ENCODE results near the gene BFSP2. TPM values are rescaled to one million over a fixed set of nuclear protein-coding genes. Genes with fewer than 3 reads are reported as not detected.

BFSP2 gene
- total and polyA plus RNA-seq, 4 donors: 0.14 to 0.35 TPM; not detected in 2

- H3K27ac ChIP-seq (ENCODE audit: low read depth in 1 of 2, low read length in 1 of 2): no peak overlapping the region
- no peak overlapping the region for H3K9ac ChIP-seq (ENCODE audit: insufficient read depth in 1 of 2, low read length in 2 of 2)
- ATAC-seq (ENCODE audit: insufficient read depth, low FRiP score) (no peak), DNase-seq (no peak)
- H3K4me1 ChIP-seq (ENCODE audit: control insufficient read depth in 5 of 5, insufficient read depth in 5 of 5, low read length in 5 of 5): no peaks in the 10 kb centered on the region
- 91 to 96% methylated on average over 12 of the region's 12 CpGs for WGBS, 2 donors
- no peak overlapping the region for H3K4me3 ChIP-seq
- TF ChIP-seq CTCF (IDR thresholded peaks at IDR 0.05; ENCODE audit: control extremely low read depth, extremely low read depth): no peak
- no peaks in the 10 kb centered on the region for H3K36me3 ChIP-seq (ENCODE audit: control insufficient read depth in 4 of 4, insufficient read depth in 4 of 4, low read length in 4 of 4)
- no peaks in the 10 kb centered on the region for H3K27me3 ChIP-seq (ENCODE audit: control insufficient read depth in 3 of 3, insufficient read depth in 3 of 3, low read length in 2 of 3)
- H3K9me3 ChIP-seq (ENCODE audit: control insufficient read depth in 4 of 4, insufficient read depth in 3 of 4, low read length in 3 of 4): peaks cover 0 to 4% (median 2%) of the 10 kb centered on the region in 4 donors
Measured at GRCh38 chr3:133490468-133491351, 90.9 kb downstream of the BFSP2 start.

- ATAC-seq (ENCODE audit: insufficient read depth, low FRiP score) (no peak), DNase-seq (no peak)
- Histone ChIP-seq H3K4me1 (ENCODE audit: control insufficient read depth in 5 of 5, insufficient read depth in 5 of 5, low read length in 5 of 5) (no peaks in the 10 kb centered on the region), H3K9me3 (ENCODE audit: control insufficient read depth in 4 of 4, insufficient read depth in 3 of 4, low read length in 3 of 4) (peaks cover 0 to 3% (median 1%) of the 10 kb centered on the region in 4 donors), H3K4me3 (no peak overlapping the region), H3K9ac (ENCODE audit: insufficient read depth in 1 of 2, low read length in 2 of 2) (no peak overlapping the region), H3K36me3 (ENCODE audit: control insufficient read depth in 4 of 4, insufficient read depth in 4 of 4, low read length in 4 of 4) (no peaks in the 10 kb centered on the region), H3K27ac (ENCODE audit: low read depth in 1 of 2, low read length in 1 of 2) (no peak overlapping the region), H3K27me3 (ENCODE audit: control insufficient read depth in 3 of 3, insufficient read depth in 3 of 3, low read length in 2 of 3) (no peaks in the 10 kb centered on the region)
- 89 to 91% methylated on average over 3 of the region's 3 CpGs for WGBS, 2 donors
- no peak for TF ChIP-seq CTCF (IDR thresholded peaks at IDR 0.05; ENCODE audit: control extremely low read depth, extremely low read depth)
Measured at GRCh38 chr3:133491481-133492059, 91.7 kb downstream of the BFSP2 start.

- 92% methylated on average over 6 of the region's 6 CpGs for WGBS, 2 donors
- Histone ChIP-seq H3K36me3 (ENCODE audit: control insufficient read depth in 4 of 4, insufficient read depth in 4 of 4, low read length in 4 of 4) (no peaks in the 10 kb centered on the region), H3K4me3 (no peak overlapping the region), H3K4me1 (ENCODE audit: control insufficient read depth in 5 of 5, insufficient read depth in 5 of 5, low read length in 5 of 5) (no peaks in the 10 kb centered on the region), H3K9ac (ENCODE audit: insufficient read depth in 1 of 2, low read length in 2 of 2) (no peak overlapping the region), H3K9me3 (ENCODE audit: control insufficient read depth in 4 of 4, insufficient read depth in 3 of 4, low read length in 3 of 4) (no peaks in the 10 kb centered on the region), H3K27me3 (ENCODE audit: control insufficient read depth in 3 of 3, insufficient read depth in 3 of 3, low read length in 2 of 3) (no peaks in the 10 kb centered on the region), H3K27ac (ENCODE audit: low read depth in 1 of 2, low read length in 1 of 2) (no peak overlapping the region)
- no peak for TF ChIP-seq CTCF (IDR thresholded peaks at IDR 0.05; ENCODE audit: control extremely low read depth, extremely low read depth)
- ATAC-seq (ENCODE audit: insufficient read depth, low FRiP score): no peak
- DNase-seq: no peak
Measured at GRCh38 chr3:133492159-133492741, 92.4 kb downstream of the BFSP2 start.

Data from lung (tissue), 12 donors.